ENCODE results near the gene TANGO6. TPM values are rescaled to one million over a fixed set of nuclear protein-coding genes. Genes with fewer than 3 reads are reported as not detected.

The TANGO6 gene
- total and polyA plus RNA-seq, 3 experiments from 2014 or later = 19.5 to 30.3 (median 28.9) TPM

GRCh38 chr16:68902003-68902968, 59.0 kb downstream of the TANGO6 start:
- H3K27ac ChIP-seq (ENCODE audit: low read depth, low read length) = no peak overlapping the region
- Mint-ChIP-seq H3K36me3 (peaks cover 5 to 60% (median 20%) of the 10 kb centered on the region in 3 donors), H3K27me3 (no peaks in the 10 kb centered on the region), H3K4me3 (no peak overlapping the region), H3K4me1 (no peaks in the 10 kb centered on the region), H3K27ac (peak overlapping the region in 1 of 8 donors; percentile 48), H3K9me3 (no peaks in the 10 kb centered on the region)
- no peak for DNase-seq
- H3K36me3 ChIP-seq (ENCODE audit: insufficient read depth, low read length) = peaks cover 7% of the 10 kb centered on the region
- H3K27me3 ChIP-seq (ENCODE audit: insufficient read depth, low read length, poor library complexity, severe bottlenecking) = no peaks in the 10 kb centered on the region
- POLR2A ChIA-PET = no interaction called here
- no peaks in the 10 kb centered on the region for H3K9me3 ChIP-seq (ENCODE audit: low read length)
- no peaks in the 10 kb centered on the region for H3K4me1 ChIP-seq (ENCODE audit: insufficient read depth, low read length)
- no peak overlapping the region for H3K4me3 ChIP-seq (ENCODE audit: low read length)
- CTCF ChIA-PET = interaction anchor here (0.7 kb wide), 1 partner anchor 59 kb away, joined by 3 read pairs; no protein-coding TSS in a partner anchor

GRCh38 chr16:68902969-68903345, 59.6 kb downstream of the TANGO6 start:
- ChIA-PET POLR2A (no interaction called here), CTCF (no interaction called here)
- no peak overlapping the region for H3K4me3 ChIP-seq (ENCODE audit: low read length)
- no peaks in the 10 kb centered on the region for H3K9me3 ChIP-seq (ENCODE audit: low read length)
- no peak overlapping the region for H3K27ac ChIP-seq (ENCODE audit: low read depth, low read length)
- H3K27me3 ChIP-seq (ENCODE audit: insufficient read depth, low read length, poor library complexity, severe bottlenecking) = no peaks in the 10 kb centered on the region
- DNase-seq = no peak
- no peaks in the 10 kb centered on the region for H3K27me3 Mint-ChIP-seq
- no peak overlapping the region for H3K4me3 Mint-ChIP-seq
- no peak overlapping the region for H3K27ac Mint-ChIP-seq
- peaks cover 14% of the 10 kb centered on the region for H3K36me3 ChIP-seq (ENCODE audit: insufficient read depth, low read length)
- peaks cover 5 to 63% (median 20%) of the 10 kb centered on the region in 3 donors for H3K36me3 Mint-ChIP-seq
- no peaks in the 10 kb centered on the region for H3K4me1 Mint-ChIP-seq
- H3K4me1 ChIP-seq (ENCODE audit: insufficient read depth, low read length) = no peaks in the 10 kb centered on the region
- no peaks in the 10 kb centered on the region for H3K9me3 Mint-ChIP-seq

GRCh38 chr16:68907297-68907696, 64.0 kb downstream of the TANGO6 start:
- Histone ChIP-seq H3K27ac (ENCODE audit: low read depth, low read length) (no peak overlapping the region), H3K27me3 (ENCODE audit: insufficient read depth, low read length, poor library complexity, severe bottlenecking) (no peaks in the 10 kb centered on the region), H3K9me3 (ENCODE audit: low read length) (no peaks in the 10 kb centered on the region), H3K36me3 (ENCODE audit: insufficient read depth, low read length) (peaks cover 25% of the 10 kb centered on the region), H3K4me1 (ENCODE audit: insufficient read depth, low read length) (no peaks in the 10 kb centered on the region), H3K4me3 (ENCODE audit: low read length) (no peak overlapping the region)
- POLR2A ChIA-PET = interaction anchor here (0.6 kb wide), 1 partner anchor 47 kb away, joined by 3 read pairs; no protein-coding TSS in a partner anchor
- H3K4me3 Mint-ChIP-seq = no peak overlapping the region
- no peaks in the 10 kb centered on the region for H3K4me1 Mint-ChIP-seq
- no peak for DNase-seq
- H3K27ac Mint-ChIP-seq = no peak overlapping the region
- CTCF ChIA-PET = no interaction called here
- H3K9me3 Mint-ChIP-seq = no peaks in the 10 kb centered on the region
- H3K27me3 Mint-ChIP-seq = no peaks in the 10 kb centered on the region
- peaks cover 5 to 62% (median 9%) of the 10 kb centered on the region in 3 donors for H3K36me3 Mint-ChIP-seq

GRCh38 chr16:68907781-68908181, 64.5 kb downstream of the TANGO6 start:
- Mint-ChIP-seq H3K27ac (peak overlapping the region in 1 of 8 donors; percentile 7), H3K4me1 (no peaks in the 10 kb centered on the region), H3K9me3 (no peaks in the 10 kb centered on the region), H3K36me3 (peaks cover 5 to 59% (median 9%) of the 10 kb centered on the region in 3 donors), H3K27me3 (no peaks in the 10 kb centered on the region), H3K4me3 (no peak overlapping the region)
- no peak for DNase-seq
- Histone ChIP-seq H3K36me3 (ENCODE audit: insufficient read depth, low read length) (peaks cover 20% of the 10 kb centered on the region), H3K27ac (ENCODE audit: low read depth, low read length) (no peak overlapping the region), H3K27me3 (ENCODE audit: insufficient read depth, low read length, poor library complexity, severe bottlenecking) (no peaks in the 10 kb centered on the region), H3K9me3 (ENCODE audit: low read length) (no peaks in the 10 kb centered on the region), H3K4me1 (ENCODE audit: insufficient read depth, low read length) (no peaks in the 10 kb centered on the region), H3K4me3 (ENCODE audit: low read length) (no peak overlapping the region)
- ChIA-PET POLR2A (no interaction called here), CTCF (no interaction called here)

GRCh38 chr16:68909099-68909733, 65.9 kb downstream of the TANGO6 start:
- ChIA-PET POLR2A (no interaction called here), CTCF (interaction anchor here (1.2 kb wide), 1 partner anchor 11 kb away, joined by 3 read pairs; no protein-coding TSS in a partner anchor)
- no peak overlapping the region for H3K27ac Mint-ChIP-seq
- no peaks in the 10 kb centered on the region for H3K4me1 ChIP-seq (ENCODE audit: insufficient read depth, low read length)
- H3K36me3 Mint-ChIP-seq = peaks cover 5 to 54% (median 8%) of the 10 kb centered on the region in 3 donors
- no peaks in the 10 kb centered on the region for H3K9me3 Mint-ChIP-seq
- H3K4me3 Mint-ChIP-seq = no peak overlapping the region
- H3K4me1 Mint-ChIP-seq = no peaks in the 10 kb centered on the region
- H3K27me3 ChIP-seq (ENCODE audit: insufficient read depth, low read length, poor library complexity, severe bottlenecking) = no peaks in the 10 kb centered on the region
- no peaks in the 10 kb centered on the region for H3K9me3 ChIP-seq (ENCODE audit: low read length)
- no peak for DNase-seq
- H3K36me3 ChIP-seq (ENCODE audit: insufficient read depth, low read length) = peaks cover 20% of the 10 kb centered on the region
- no peaks in the 10 kb centered on the region for H3K27me3 Mint-ChIP-seq
- no peak overlapping the region for H3K4me3 ChIP-seq (ENCODE audit: low read length)
- H3K27ac ChIP-seq (ENCODE audit: low read depth, low read length) = no peak overlapping the region

- Mint-ChIP-seq H3K27ac (no peak overlapping the region), H3K27me3 (no peaks in the 10 kb centered on the region)
- CTCF ChIA-PET = interaction anchor here (1.2 kb wide), 1 partner anchor 12 kb away, joined by 3 read pairs; no protein-coding TSS in a partner anchor
Measured at GRCh38 chr16:68910051-68910450, 66.7 kb downstream of the TANGO6 start.

GRCh38 chr16:68915589-68915988, 72.3 kb downstream of the TANGO6 start:
- ChIA-PET POLR2A (no interaction called here), CTCF (no interaction called here)
- H3K4me3 ChIP-seq (ENCODE audit: low read length) = no peak overlapping the region
- no peaks in the 10 kb centered on the region for H3K9me3 ChIP-seq (ENCODE audit: low read length)
- H3K9me3 Mint-ChIP-seq = no peaks in the 10 kb centered on the region
- no peaks in the 10 kb centered on the region for H3K27me3 ChIP-seq (ENCODE audit: insufficient read depth, low read length, poor library complexity, severe bottlenecking)
- no peak for DNase-seq
- H3K27ac ChIP-seq (ENCODE audit: low read depth, low read length) = no peak overlapping the region
- H3K4me1 ChIP-seq (ENCODE audit: insufficient read depth, low read length) = no peaks in the 10 kb centered on the region
- H3K27me3 Mint-ChIP-seq = no peaks in the 10 kb centered on the region
- no peak overlapping the region for H3K4me3 Mint-ChIP-seq
- no peaks in the 10 kb centered on the region for H3K4me1 Mint-ChIP-seq
- H3K27ac Mint-ChIP-seq = no peak overlapping the region
- H3K36me3 Mint-ChIP-seq = peaks cover 0 to 64% (median 17%) of the 10 kb centered on the region in 3 donors
- H3K36me3 ChIP-seq (ENCODE audit: insufficient read depth, low read length) = no peaks in the 10 kb centered on the region

More at GRCh38 chr16:68910051-68910450, 66.7 kb downstream of the TANGO6 start:
- H3K36me3 Mint-ChIP-seq = peaks cover 5 to 55% (median 8%) of the 10 kb centered on the region in 3 donors
- DNase-seq = no peak
- no peaks in the 10 kb centered on the region for H3K4me1 ChIP-seq (ENCODE audit: insufficient read depth, low read length)
- POLR2A ChIA-PET = no interaction called here
- H3K4me3 Mint-ChIP-seq = no peak overlapping the region
- H3K27ac ChIP-seq (ENCODE audit: low read depth, low read length) = no peak overlapping the region
- H3K4me3 ChIP-seq (ENCODE audit: low read length) = no peak overlapping the region
- no peaks in the 10 kb centered on the region for H3K27me3 ChIP-seq (ENCODE audit: insufficient read depth, low read length, poor library complexity, severe bottlenecking)
- no peaks in the 10 kb centered on the region for H3K9me3 Mint-ChIP-seq
- no peaks in the 10 kb centered on the region for H3K9me3 ChIP-seq (ENCODE audit: low read length)
- H3K36me3 ChIP-seq (ENCODE audit: insufficient read depth, low read length) = peaks cover 20% of the 10 kb centered on the region
- no peaks in the 10 kb centered on the region for H3K4me1 Mint-ChIP-seq

GRCh38 chr16:68917541-68917940, 74.2 kb downstream of the TANGO6 start:
- ChIA-PET CTCF (interaction anchor here (0.7 kb wide), 1 partner anchor 42 kb away, joined by 3 read pairs; no protein-coding TSS in a partner anchor), POLR2A (interaction anchor here (0.6 kb wide), 1 partner anchor 42 kb away, joined by 4 read pairs; no protein-coding TSS in a partner anchor)
- no peaks in the 10 kb centered on the region for H3K27me3 ChIP-seq (ENCODE audit: insufficient read depth, low read length, poor library complexity, severe bottlenecking)
- no peaks in the 10 kb centered on the region for H3K4me1 ChIP-seq (ENCODE audit: insufficient read depth, low read length)
- Mint-ChIP-seq H3K27ac (no peak overlapping the region), H3K36me3 (peaks cover 5 to 65% (median 22%) of the 10 kb centered on the region in 3 donors), H3K4me1 (no peaks in the 10 kb centered on the region), H3K4me3 (no peak overlapping the region), H3K9me3 (no peaks in the 10 kb centered on the region), H3K27me3 (peaks cover 0 to 1% of the 10 kb centered on the region in 2 donors)
- no peak overlapping the region for H3K27ac ChIP-seq (ENCODE audit: low read depth, low read length)
- no peaks in the 10 kb centered on the region for H3K36me3 ChIP-seq (ENCODE audit: insufficient read depth, low read length)
- no peak overlapping the region for H3K4me3 ChIP-seq (ENCODE audit: low read length)
- no peak for DNase-seq
- H3K9me3 ChIP-seq (ENCODE audit: low read length) = no peaks in the 10 kb centered on the region
